GM18499 (cell line): ENCODE results near the gene KMO.

Experiments
- ATAC-seq: cut with Tn5 transposase; IDR thresholded peaks from one replicate; pipeline ENCODE4 v1.9.1; 2021; ENCODE audit warnings: moderate number of reproducible peaks; ENCODE audit not compliant: insufficient read depth, unreplicated experiment

Gene KMO

DNA sequence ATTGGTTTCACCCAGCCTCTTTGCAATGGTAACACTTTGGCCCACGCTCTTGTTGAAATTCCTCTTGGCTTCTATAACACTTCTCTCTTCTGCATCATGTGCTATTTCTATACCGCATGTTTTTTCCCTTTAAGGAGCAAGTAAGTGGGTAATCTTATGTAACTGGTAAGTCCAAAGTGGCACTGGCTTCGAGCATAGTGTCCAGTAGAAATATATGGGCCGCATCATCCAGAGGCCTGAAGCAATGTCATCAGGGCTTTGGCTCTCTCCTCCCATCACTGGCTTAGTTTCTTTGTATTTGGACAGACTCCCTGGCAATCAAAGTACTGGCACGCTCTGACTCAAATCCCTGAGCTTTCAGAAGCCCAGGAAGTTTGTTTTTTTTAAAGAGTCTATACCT is 90.5 kb downstream of the KMO start:
- no peak for ATAC-seq

DNA sequence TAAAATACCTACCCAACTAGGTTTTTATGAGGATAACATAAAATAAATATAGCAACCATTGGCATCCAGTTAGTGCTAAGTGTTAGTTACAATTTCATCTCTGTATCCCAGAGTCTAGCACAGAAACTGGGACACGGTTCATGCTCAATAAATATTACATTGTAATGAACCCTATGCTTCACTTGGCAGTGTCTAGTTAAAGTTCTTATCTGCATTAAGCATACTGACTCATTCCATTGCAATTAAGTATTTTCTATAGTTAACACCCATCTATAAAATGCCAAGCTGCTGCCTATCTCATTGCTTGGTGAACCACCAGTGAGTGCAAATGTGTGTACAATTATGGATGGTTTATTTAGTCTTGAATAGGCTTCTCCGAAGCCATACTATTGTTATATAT is 92.8 kb downstream of the KMO start:
- no peak for ATAC-seq

DNA sequence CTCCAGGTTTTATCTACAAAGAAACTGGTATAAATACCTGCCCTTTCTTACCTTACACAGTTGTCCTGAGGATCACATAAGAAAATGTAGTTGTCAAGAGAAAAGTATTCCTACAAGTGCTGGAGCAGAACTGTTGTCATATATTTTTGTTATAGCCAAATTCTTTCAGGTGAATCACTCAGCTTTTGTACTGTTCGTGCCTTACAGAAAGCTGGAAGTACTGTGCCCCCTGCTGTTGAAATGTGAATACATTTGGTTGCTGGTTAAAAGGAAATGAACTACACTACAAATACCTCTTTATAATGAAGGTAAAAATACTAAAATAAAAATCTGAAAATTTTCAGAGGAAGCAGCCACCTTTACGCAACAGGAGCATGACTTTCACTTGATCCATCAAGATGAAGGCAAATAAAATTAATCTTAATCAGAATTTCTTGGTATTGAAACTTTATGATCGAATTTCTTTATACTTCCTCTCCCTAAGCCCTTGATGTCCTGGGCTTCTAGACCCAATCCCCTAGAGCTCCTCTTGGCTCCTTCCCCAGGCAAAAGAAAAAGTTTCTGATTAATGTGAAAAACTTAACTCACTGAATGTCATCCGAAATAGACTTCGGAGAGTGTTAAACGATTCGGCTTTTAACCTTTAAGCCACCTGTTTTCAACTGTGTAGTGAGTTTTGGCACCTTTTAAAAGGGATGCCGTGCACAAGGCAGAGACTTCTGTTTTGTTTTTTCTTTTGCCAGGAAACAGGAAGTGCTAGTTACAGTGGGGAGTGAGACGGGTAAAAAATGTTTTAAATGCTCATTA is 95.5 kb downstream of the KMO start:
- ATAC-seq = peak; percentile 51

DNA sequence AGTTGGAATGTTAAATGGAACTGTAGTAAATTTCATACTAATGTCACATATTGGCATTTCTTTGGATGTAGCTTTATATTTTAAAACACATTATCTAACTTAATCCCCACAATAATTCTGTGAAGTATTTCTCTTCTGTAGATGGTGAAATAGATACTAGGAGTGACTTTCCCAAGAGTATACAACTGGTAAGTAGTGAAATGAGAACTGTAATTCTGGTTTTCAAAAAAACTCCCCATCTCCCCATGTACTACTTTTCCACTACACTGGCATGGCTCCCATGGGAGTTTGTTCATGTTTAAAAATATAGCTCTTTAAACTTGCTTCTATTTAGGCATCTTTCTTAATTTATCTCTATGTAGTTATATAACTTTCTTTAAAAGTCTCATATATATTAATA is 97.8 kb downstream of the KMO start:
- no peak for ATAC-seq

DNA sequence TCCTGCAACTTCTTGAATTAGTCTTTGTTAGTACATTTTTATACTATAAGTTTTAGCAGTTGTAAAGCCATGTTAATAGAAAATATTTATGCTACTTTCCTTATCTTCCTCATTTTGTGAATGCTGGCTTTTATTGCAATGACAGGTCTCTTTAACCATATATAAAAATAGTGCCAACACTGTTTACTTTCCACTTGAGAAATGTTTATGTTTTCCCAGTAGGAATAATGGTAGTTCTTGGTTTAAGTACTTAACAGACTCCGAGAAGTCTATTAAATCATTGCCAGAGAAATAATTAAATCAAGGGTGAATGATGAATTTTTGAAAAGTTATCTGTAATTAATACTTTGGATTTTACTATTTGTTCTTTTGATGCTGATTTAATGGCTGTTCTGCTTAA is 98.3 kb downstream of the KMO start:
- no peak for ATAC-seq

DNA sequence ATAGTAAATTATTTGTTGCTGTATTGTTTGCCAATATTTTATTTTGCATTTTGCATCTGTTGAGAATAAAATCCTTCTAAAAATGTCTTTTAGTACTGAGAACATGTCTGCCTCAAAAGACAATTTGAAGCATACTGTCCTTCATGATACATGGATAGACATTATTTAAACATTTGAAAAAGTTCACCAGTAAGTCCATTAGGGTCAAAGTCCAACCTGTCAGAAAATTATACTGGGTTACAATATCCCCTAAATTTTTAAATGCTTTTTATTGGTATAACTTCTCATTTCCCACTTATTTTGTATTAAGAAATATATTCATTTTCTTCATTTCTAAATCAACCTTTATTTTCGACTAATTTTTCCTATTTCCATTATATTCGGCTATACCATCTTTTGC is 98.7 kb downstream of the KMO start:
- ATAC-seq = no peak

DNA sequence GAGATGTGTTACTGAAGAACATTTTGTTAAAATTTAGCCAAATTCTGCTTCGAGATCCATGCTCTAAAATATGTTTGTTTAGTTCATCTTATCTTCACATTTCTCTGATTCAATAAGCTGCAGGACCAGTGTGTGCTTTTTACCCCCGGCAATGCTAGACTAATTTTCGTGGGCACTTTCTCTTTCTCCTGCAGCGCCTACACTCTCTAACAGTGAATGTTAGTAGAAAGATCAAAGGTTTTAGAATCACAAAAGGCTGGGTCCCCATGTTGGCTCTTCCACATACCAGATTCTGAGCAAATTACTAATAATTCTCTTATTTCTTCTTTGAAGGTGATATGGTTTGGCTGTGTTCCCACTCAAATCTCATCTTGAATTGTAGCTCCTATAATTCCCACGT is 99.5 kb downstream of the KMO start:
- no peak for ATAC-seq

DNA sequence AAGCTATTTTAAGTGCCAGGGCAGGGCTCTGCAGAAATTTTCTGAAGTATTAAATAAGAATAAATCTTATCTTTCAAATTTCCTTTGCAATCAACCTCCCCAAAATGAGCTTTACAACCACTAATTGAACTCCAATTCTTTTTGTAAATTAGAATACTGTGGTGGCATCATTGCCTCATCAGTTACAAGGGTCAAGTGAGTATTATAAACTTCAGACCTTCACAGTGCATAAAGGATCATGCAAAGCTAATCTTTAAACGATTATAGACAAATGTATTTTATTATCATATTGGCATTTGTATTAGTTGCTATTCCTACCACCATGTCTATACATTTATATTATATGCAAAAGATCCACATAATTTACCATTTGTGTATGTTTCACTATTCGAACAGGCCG is 100.8 kb downstream of the KMO start:
- no peak for ATAC-seq

DNA sequence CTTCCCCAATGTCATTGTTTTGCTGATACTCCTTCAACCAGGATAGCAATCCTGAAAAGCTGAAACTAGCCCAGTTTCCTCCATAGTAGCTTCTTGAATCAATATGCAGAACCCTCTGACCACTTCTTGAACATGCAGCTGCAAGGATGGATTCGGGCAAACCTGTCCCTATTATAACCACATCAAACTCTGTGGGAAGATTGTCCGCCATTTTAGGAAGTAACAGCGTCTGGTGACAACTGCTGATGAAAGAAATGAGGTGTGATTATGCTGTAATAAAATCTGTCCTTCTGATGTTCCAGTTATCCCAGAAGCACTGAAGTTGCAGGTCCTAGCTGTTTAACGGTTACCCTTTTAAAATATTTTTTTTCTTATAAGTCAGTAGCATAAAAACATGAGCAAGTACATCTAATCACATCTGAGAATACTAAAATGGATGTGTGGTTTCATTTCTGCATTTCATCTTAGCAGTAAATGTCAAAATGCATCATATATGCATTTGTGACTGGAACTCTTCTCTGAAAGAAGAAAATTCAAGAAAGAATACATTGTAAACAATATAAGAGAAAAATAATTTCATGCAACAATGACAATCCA is 103.5 kb downstream of the KMO start:
- ATAC-seq = no peak

DNA sequence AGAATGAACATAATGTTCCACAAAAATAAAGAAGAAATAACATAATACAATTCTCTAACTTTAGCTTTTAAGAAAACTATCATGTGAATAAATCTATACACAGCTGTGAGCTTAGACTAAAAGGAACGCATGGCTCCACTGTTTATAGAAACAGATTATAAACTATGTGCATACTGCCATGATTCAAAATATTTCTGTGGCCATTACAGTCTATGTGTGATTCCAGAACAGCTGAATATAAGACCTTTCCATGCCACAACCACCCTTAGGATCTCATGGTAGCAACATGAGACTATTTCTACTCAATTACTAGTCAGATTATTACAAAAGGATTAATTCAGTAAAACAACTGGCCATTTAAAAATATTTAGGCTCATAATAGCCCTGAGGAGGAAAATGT is 104.1 kb downstream of the KMO start:
- no peak for ATAC-seq

DNA sequence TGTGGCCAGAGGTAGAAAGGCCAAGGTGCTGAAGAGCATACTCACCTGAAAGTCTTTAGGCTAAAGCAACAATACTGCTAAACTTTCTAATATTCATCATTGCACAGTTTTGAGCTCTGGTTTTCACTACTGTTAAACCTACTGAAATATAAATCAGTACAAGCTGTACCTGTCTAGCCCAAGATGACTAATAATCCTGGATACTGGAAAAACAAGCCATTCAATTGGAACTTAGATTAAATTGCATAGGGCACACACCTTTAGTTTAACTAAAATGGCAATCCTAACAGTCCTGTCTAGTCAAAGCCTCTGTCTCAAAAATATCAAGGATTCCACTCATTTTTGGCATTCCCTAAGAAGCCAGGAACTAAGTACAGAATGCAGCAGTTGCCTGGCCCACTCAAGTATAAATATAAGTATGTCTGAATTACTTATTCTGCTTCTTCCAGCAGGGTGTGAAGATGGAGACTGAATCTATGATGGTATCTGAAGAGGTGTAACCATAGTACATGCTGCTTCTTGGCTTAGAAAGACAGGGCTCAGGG is 104.9 kb downstream of the KMO start:
- ATAC-seq = no peak

DNA sequence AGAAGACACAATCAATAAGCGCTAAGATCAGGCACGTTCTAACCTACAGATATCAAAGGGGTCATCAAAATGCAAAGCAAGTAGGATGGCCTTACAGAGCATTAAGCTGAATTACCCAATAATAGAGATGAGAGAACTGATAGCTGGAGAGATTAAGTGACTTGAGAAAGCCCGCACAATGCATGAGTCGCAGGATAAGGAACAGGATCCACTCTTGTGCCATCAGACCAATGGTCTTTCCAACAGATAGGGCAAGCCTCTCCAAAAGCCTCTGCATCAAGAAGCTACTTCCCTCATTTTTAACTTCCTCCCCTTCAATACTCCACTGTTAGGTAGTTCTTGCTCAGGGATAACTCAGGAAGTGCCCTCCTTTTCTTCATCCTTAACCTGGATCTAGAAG is 105.4 kb downstream of the KMO start:
- ATAC-seq = no peak

DNA sequence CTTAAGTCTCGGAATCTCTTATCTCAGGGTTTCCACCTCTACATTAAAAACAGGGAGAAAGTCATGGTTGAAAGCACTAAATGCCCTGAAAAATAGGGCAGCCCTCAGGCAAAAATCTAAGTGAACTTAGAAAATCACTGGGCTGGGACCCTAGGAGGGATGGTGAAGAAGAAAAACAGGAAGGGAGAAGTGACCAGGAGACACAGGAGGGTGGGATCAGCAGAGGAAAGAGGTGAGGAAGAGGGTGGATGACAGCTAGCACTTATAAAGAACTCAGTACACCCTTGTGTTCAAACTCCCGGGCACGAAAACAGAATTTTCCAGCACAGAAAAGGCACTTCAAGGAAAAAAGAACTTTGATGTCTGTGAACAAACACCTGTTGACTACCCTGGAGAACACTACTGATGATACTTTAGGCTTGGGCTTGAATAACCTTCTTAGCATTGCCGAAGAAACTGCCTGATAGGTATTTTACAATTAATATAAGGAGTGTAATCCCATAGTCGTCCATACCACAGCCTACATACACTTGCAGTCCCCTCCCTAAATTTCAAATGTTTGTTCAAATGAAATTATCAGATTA is 106.0 kb downstream of the KMO start:
- ATAC-seq = no peak

DNA sequence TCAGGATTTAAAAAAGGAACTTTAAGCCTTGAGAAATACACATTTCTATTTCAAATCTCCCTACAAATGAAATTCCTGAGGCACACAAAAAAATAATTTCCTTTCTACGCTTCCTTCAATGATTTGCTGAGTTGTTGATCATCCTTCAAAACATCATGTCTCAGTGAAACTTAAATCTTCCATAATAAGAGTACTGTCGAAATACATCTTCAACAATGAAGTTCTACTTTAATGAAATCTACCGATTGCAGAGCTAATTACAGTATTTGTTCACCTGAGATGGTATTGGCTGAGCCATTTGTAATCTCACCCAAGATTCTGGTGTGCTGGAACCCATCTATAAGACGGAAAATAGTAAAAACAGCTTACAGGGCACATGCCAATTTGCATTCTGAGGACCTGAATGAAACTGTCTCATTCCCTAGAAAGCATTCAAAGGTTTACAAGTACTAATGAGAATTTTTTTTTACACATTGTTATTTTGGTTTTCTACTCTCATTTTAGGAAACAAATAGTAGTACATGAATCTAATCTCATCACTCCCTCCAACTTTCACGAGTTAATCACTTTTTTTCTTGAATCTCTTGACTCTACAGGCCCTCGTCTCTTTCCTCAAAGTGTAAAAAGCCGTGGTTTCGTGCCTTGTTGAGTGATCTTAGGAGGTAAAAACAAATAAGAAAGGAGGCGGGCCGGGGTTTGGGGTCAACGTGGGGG is 106.9 kb downstream of the KMO start:
- no peak for ATAC-seq

DNA sequence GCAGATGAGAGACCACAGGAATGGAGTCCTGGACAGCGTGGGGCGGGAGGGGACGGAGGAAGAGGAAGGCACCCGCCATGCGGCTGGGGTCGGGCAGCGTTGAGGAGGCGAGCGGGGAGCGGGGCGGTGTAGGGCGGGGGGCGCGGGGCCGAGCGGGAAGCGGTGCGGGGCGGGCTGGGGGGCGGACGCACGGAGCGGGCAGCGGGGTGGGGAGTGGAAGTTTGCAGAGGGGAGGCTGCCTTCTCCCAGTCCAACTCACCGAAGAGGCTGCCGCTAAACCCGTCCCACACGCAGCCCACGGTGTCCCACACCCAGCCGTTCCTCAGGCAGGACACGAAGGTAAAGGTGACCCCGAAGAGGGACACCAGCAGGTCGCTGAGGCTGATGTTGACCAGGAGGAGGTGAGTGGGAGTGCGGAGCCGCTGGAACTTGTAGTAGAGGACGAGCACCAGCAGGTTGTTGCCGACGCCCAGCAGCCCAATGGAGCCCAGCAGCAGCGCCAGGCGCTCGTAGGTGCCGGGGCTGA is 107.5 kb downstream of the KMO start:
- ATAC-seq = peak; percentile 19

DNA sequence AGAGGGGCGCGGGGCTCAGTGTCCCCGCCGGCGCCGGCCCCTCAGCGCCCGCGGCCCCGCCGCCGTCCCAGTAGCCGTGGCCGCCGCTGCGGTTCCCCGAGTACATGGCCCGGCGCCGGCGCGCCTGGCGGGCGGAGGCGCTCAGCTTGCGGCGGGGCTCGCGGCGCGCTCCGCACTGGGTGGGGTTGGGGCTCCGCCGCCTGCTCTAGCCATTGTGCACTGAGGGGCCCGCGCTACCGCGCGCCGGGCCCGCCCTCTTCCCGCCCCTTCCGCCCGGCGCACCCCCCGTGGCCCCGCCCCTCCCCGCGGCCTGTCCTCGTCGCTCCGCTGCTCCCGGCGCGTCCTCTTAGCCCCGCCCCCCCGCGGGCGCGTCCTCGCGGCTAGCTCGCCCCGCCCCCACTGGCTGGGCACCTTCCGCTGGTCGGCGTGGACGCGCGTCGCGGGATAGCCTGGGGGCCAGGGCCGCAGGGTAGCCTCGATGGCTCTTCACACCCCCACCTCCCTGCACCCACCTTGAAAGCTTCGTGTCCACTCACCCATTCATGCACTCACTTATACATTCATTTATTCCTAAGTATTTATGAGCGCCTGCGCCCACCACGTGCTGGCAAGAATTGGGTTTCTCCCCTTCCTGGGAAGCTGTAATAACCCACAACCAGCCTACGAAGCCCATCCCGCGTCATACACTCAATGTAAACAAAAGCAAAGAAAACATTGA is 108.1 kb downstream of the KMO start, which contains the start of the genes CHML and OPN3:
CHML (minus strand) TSS at position 221 of the 718 bp plus-strand sequence. CDS start 4,603 bp downstream, outside the sequence.
OPN3 (minus strand) TSS at position 221 of the 718 bp plus-strand sequence; CDS start at position 106, 115 bp downstream.
- peak; percentile 51 for ATAC-seq

DNA sequence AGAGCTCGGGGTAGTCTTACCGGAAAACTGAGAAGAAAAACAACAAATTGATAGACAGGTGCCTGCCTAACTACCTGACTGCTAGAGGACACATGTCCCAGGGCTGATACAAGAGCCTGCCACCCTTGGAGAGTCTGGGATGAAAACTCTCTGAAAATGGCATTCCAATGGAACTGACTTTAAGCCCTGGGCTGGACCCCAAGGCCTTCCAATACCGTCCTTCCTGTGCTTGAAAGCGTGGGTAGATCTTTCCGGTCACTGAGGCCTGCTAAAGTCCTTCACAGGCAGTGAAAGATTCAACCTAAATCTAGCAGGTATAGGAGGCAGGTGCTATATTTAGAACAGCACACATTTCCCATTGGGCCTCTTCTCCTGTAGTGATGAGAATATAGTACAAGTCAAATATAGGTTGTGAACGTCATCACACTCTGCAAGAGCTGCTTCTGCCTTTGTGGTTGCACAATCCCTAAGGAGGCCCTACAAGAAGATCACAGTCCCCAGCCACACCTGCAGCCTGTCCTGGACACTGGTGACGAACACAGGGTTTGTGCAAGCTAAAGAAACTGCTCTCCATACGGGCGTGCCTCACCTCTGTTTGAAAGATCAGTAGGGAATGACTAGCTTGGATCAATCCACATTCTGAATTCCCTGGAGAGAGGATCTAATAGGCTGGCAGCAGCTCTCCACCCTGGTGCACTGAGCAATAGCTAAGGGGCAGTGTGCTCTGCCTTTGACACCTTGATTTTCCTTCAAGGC is 108.9 kb downstream of the KMO start:
- ATAC-seq = no peak

DNA sequence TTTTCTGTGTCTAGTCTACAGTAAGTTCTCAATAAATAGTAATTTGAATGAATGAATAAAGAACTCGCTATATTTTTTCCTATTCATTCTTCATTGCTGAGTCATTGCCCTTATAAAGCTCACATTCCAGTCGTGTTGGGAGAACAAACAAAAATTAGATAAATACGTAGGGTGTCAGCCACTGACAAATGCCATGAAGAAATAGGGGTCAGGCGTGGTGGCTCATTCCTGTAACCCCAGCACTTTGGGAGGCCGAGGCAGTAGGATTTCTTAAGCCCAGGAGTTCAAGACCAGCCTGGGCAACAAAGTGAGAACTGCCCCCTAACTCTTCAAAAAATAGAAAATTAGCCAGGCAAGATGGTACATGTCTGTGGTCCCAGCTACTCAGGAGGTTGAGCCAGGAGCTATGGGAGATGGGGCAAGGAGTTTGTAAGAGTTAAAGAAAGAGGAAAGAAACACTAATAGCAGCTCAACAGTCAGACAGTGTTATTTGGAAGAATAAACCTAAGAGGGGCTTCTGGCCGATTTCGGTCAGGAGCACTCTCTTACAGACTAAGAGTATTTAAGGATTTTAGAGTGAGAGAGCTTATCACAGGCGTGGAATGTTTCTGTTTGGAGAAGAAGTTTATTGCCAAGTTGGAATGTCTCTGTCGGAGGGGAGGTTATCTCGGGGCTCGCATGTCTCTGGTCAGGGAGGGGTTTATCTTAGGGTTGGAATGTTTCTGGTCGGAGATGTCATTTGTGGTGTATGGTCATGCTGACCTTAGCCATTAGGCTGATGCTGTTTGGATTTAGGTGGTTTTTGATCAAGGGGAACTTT is 109.8 kb downstream of the KMO start:
- no peak for ATAC-seq
